Measurements from ENCODE around the gene KCND1.

The KCND1 gene

GRCh38 chrX:48919360-48919841, 52.2 kb downstream of the KCND1 start:
- no peak for DNase-seq (ENCODE audit: low spot score)
- TF ChIP-seq, protein P1, sequence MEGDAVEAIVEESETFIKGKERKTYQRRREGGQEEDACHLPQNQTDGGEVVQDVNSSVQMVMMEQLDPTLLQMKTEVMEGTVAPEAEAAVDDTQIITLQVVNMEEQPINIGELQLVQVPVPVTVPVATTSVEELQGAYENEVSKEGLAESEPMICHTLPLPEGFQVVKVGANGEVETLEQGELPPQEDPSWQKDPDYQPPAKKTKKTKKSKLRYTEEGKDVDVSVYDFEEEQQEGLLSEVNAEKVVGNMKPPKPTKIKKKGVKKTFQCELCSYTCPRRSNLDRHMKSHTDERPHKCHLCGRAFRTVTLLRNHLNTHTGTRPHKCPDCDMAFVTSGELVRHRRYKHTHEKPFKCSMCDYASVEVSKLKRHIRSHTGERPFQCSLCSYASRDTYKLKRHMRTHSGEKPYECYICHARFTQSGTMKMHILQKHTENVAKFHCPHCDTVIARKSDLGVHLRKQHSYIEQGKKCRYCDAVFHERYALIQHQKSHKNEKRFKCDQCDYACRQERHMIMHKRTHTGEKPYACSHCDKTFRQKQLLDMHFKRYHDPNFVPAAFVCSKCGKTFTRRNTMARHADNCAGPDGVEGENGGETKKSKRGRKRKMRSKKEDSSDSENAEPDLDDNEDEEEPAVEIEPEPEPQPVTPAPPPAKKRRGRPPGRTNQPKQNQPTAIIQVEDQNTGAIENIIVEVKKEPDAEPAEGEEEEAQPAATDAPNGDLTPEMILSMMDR (IDR thresholded peaks at IDR 0.05), result no peak
- H3K27ac ChIP-seq, result peak overlapping the region; percentile 51 to 92
- peak overlapping the region; percentile 76 for H3K4me3 ChIP-seq

GRCh38 chrX:48918643-48919340, 52.9 kb downstream of the KCND1 start, which contains the start of gene PIM2:
TSS of gene PIM2 (minus strand) at chrX:48919024. CDS start at chrX:48918834, 190 bp downstream.
- peak; percentile 91 for DNase-seq (ENCODE audit: low spot score)
- peak within 1 kb of the TSS; percentile 76 for H3K4me3 ChIP-seq
- TF ChIP-seq, protein P1 (IDR thresholded peaks at IDR 0.05), result no peak
- peak within 1 kb of the TSS; percentile 83 to 92 for H3K27ac ChIP-seq

DNA sequence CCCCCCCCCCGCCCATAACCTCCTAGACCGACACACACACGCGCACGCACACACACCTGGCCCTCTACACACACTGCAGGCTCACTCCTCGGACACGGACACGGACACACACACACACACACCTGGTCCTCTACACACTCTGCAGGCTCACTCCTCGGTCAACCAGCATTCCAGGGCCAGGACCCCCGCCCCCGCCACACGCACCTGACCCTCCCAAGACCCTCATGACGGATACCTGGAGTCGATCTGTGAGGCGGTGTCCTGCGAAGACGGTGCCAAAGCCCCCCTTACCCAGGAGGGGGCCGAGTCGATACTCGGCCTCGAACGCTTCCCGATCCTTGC, 53.4 kb downstream of the KCND1 start:
- TF ChIP-seq, protein P1 (IDR thresholded peaks at IDR 0.05), result no peak
- Histone ChIP-seq H3K4me3 (peak overlapping the region; percentile 76), H3K27ac (peak overlapping the region; percentile 83 to 92)
- DNase-seq (ENCODE audit: low spot score), result no peak

DNA sequence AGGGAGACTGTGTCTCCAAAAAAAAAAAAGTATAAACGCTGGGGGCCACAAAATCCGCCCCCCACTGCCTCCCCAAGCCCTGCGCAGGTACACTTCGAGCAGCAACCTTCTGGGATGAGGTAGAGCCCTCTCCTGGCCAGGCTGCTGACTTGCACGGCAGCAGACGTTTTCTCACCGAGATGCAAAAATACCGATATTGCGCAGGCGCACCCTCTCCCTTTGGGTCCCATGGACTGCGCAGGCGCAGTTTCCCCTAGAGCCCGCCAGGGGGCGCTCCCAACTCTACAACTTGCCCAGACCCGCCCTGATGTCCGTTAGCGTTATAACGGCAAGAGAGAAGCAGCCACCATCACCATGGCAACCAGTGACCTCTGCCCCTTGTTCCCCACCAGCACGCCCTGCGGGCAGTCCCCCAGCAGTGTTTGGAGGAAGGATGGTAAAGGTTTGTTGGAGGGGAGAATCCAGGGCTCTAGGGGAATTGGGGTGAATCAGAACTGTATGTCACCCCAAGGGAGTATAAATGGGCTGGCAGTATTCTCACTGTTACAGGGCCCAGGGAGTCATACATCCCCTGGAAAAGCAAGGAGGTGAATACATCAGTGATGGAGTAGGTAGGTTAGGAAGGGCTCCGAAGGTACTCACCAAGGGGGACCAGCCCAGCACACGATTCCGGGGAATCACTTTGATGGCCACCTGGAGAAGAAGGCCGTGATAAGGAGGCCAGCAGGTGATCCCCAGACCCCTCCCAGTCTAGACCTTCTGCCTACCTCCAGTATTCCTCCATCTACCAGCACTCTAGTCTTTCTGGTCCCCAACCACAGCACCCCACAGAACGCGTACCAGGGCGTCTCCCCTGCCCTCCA, 54.3 kb downstream of the KCND1 start:
- peak; percentile 93 for DNase-seq (ENCODE audit: low spot score)
- H3K27ac ChIP-seq, result peak overlapping the region; percentile 83 to 92
- H3K4me3 ChIP-seq, result peak overlapping the region; percentile 76
- TF ChIP-seq, protein P1 (IDR thresholded peaks at IDR 0.05), result peak; percentile 72

- DNase-seq (ENCODE audit: low spot score), result no peak
- no peak overlapping the region for H3K27ac ChIP-seq
These were observed 56.8 kb downstream of the KCND1 start for GRCh38 chrX:48914593-48915493.

More at GRCh38 chrX:48914593-48915493, 56.8 kb downstream of the KCND1 start:
- no peak overlapping the region for H3K4me3 ChIP-seq
- TF ChIP-seq, protein P1 (IDR thresholded peaks at IDR 0.05), result no peak
